ENCODE data around the gene RNF187. TPM values are rescaled to one million over a fixed set of nuclear protein-coding genes. Genes with fewer than 3 reads are reported as not detected.

RNF187 gene
- total and polyA plus RNA-seq, 2 experiments from 2014 or later = 38.8 to 81.9 TPM

DNA sequence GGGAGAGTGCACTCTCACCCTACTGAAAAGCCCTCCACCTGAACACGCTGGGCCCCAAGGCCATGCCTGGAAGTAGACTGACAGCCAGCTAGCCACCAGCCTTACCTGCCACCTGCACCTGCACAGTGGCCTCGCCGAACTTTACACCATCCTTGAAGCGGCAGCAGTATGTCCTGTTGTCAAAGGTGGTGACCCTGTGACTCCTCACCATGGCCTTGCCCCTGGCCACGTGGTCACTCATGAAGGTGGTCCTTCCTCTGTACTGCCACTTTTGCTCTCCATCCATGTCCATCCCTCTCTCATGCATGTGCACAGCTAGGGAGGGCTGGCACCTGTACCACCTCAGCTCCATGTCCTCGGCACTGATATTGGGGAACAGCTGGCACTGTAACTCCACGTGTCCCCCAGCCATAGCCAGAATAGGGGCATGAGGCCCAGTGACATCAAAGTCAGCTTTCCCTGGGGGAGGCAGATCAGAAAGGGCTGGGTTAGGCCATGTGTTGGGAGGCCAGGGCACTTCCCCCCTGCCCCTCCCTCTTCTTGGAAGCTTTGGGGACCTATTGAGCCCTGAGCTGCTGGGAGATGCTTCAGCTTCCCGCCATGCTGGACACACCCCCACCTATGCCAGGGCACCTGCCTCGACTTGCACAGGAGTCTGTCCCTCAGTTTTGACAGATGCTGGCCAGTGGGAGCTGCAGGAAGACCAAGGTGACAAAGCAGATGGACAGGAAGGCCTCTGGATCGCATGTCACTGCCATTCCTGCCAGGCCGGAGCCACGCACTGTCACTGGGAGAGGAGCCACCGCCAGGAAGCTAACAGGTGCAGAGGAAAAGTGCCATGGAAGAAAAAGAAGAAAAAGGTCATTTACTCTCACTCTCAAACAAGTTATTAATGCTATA is 24.6 kb downstream of the RNF187 start:
- WGBS, 2 experiments (ENCODE audit: low coverage in 1 of 2, low lambda C conversion rate in 2 of 2, missing lambda C conversion rate in 2 of 2) = 59 to 72% methylated on average over 13 of the region's 13 CpGs

GRCh38 chr1:228512781-228513198 is 25.6 kb downstream of the RNF187 start:
- DNase-seq = no peak
- 40 to 54% methylated on average over 4 of the region's 4 CpGs for WGBS, 2 experiments (ENCODE audit: low coverage in 1 of 2, low lambda C conversion rate in 2 of 2, missing lambda C conversion rate in 2 of 2)

More for the DNA sequence above, 24.6 kb downstream of the RNF187 start:
- in situ Hi-C loops (cut with MboI) = no loop called here
- H3K9ac ChIP-seq = no peak overlapping the region
- H3K4me1 ChIP-seq (ENCODE audit: insufficient read depth) = no peaks in the 10 kb centered on the region
- no peaks in the 10 kb centered on the region for H3F3A ChIP-seq (ENCODE audit: insufficient read depth)
- TF ChIP-seq EZH2phosphoT487 (IDR thresholded peaks at IDR 0.05; ENCODE audit: insufficient read depth, low read depth) (no peak), EZH2 (IDR thresholded peaks at IDR 0.05; ENCODE audit: insufficient read depth, poor library complexity, severe bottlenecking) (no peak)
- no peaks in the 10 kb centered on the region for H4K20me1 ChIP-seq (ENCODE audit: insufficient read depth)
- no peak for DNase-seq
- no peaks in the 10 kb centered on the region for H3K79me2 ChIP-seq (ENCODE audit: insufficient read depth)
- peaks cover 30% of the 10 kb centered on the region for H3K27me3 ChIP-seq (replicated peaks; ENCODE audit: insufficient read depth)
- no peak overlapping the region for H2AFZ ChIP-seq
- H3K4me3 ChIP-seq = no peak overlapping the region
- no peak overlapping the region for H3K4me2 ChIP-seq (ENCODE audit: unreplicated experiment)
- no peaks in the 10 kb centered on the region for H3K36me3 ChIP-seq (ENCODE audit: low read depth)
- no peaks in the 10 kb centered on the region for H3K9me2 ChIP-seq (ENCODE audit: insufficient read depth)
- no peaks in the 10 kb centered on the region for H3K9me3 ChIP-seq (ENCODE audit: low read depth)
- H3K27ac ChIP-seq = no peak overlapping the region

GRCh38 chr1:228513236-228513900 is 26.2 kb downstream of the RNF187 start:
- 54 to 57% methylated on average over 13 of the region's 14 CpGs for WGBS, 2 experiments (ENCODE audit: low coverage in 1 of 2, low lambda C conversion rate in 2 of 2, missing lambda C conversion rate in 2 of 2)
- H3K9me3 ChIP-seq (ENCODE audit: low read depth) = no peaks in the 10 kb centered on the region
- no peak overlapping the region for H3K9ac ChIP-seq
- no peak overlapping the region for H3K27ac ChIP-seq
- no peak for TF ChIP-seq EZH2phosphoT487 (IDR thresholded peaks at IDR 0.05; ENCODE audit: insufficient read depth, low read depth)
- no peak for TF ChIP-seq EZH2 (IDR thresholded peaks at IDR 0.05; ENCODE audit: insufficient read depth, poor library complexity, severe bottlenecking)
- H3K79me2 ChIP-seq (ENCODE audit: insufficient read depth) = no peaks in the 10 kb centered on the region
- no peak for DNase-seq
- no peak overlapping the region for H3K4me3 ChIP-seq
- H3K36me3 ChIP-seq (ENCODE audit: low read depth) = no peaks in the 10 kb centered on the region
- H4K20me1 ChIP-seq (ENCODE audit: insufficient read depth) = no peaks in the 10 kb centered on the region
- no peak overlapping the region for H2AFZ ChIP-seq
- no peaks in the 10 kb centered on the region for H3K4me1 ChIP-seq (ENCODE audit: insufficient read depth)
- in situ Hi-C loops (cut with MboI) = no loop called here
- H3K9me2 ChIP-seq (ENCODE audit: insufficient read depth) = no peaks in the 10 kb centered on the region
- peaks cover 38% of the 10 kb centered on the region for H3K27me3 ChIP-seq (replicated peaks; ENCODE audit: insufficient read depth)
- no peaks in the 10 kb centered on the region for H3F3A ChIP-seq (ENCODE audit: insufficient read depth)
- H3K4me2 ChIP-seq (ENCODE audit: unreplicated experiment) = no peak overlapping the region

More at GRCh38 chr1:228512781-228513198, 25.6 kb downstream of the RNF187 start:
- no peaks in the 10 kb centered on the region for H3F3A ChIP-seq (ENCODE audit: insufficient read depth)
- no peaks in the 10 kb centered on the region for H4K20me1 ChIP-seq (ENCODE audit: insufficient read depth)
- H3K27me3 ChIP-seq (replicated peaks; ENCODE audit: insufficient read depth) = peaks cover 36% of the 10 kb centered on the region
- TF ChIP-seq EZH2 (IDR thresholded peaks at IDR 0.05; ENCODE audit: insufficient read depth, poor library complexity, severe bottlenecking) (no peak), EZH2phosphoT487 (IDR thresholded peaks at IDR 0.05; ENCODE audit: insufficient read depth, low read depth) (no peak)
- no peaks in the 10 kb centered on the region for H3K9me2 ChIP-seq (ENCODE audit: insufficient read depth)
- H3K4me2 ChIP-seq (ENCODE audit: unreplicated experiment) = no peak overlapping the region
- no peaks in the 10 kb centered on the region for H3K9me3 ChIP-seq (ENCODE audit: low read depth)
- no peak overlapping the region for H3K9ac ChIP-seq
- no peak overlapping the region for H3K27ac ChIP-seq
- in situ Hi-C loops (cut with MboI) = no loop called here
- no peak overlapping the region for H3K4me3 ChIP-seq
- H3K4me1 ChIP-seq (ENCODE audit: insufficient read depth) = no peaks in the 10 kb centered on the region
- no peaks in the 10 kb centered on the region for H3K79me2 ChIP-seq (ENCODE audit: insufficient read depth)
- H3K36me3 ChIP-seq (ENCODE audit: low read depth) = no peaks in the 10 kb centered on the region
- no peak overlapping the region for H2AFZ ChIP-seq

GRCh38 chr1:228514421-228514820 is 27.2 kb downstream of the RNF187 start:
- 54 to 56% methylated on average over 7 of the region's 7 CpGs for WGBS, 2 experiments (ENCODE audit: low coverage in 1 of 2, low lambda C conversion rate in 2 of 2, missing lambda C conversion rate in 2 of 2)
- no peak overlapping the region for H3K9ac ChIP-seq
- TF ChIP-seq EZH2 (IDR thresholded peaks at IDR 0.05; ENCODE audit: insufficient read depth, poor library complexity, severe bottlenecking) (no peak), EZH2phosphoT487 (IDR thresholded peaks at IDR 0.05; ENCODE audit: insufficient read depth, low read depth) (no peak)
- H4K20me1 ChIP-seq (ENCODE audit: insufficient read depth) = no peaks in the 10 kb centered on the region
- in situ Hi-C loops (cut with MboI) = no loop called here
- no peak overlapping the region for H3K4me2 ChIP-seq (ENCODE audit: unreplicated experiment)
- no peaks in the 10 kb centered on the region for H3K79me2 ChIP-seq (ENCODE audit: insufficient read depth)
- H3K9me3 ChIP-seq (ENCODE audit: low read depth) = no peaks in the 10 kb centered on the region
- peaks cover 35% of the 10 kb centered on the region for H3K27me3 ChIP-seq (replicated peaks; ENCODE audit: insufficient read depth)
- no peak overlapping the region for H3K4me3 ChIP-seq
- DNase-seq = no peak
- H3F3A ChIP-seq (ENCODE audit: insufficient read depth) = no peaks in the 10 kb centered on the region
- no peaks in the 10 kb centered on the region for H3K4me1 ChIP-seq (ENCODE audit: insufficient read depth)
- H3K36me3 ChIP-seq (ENCODE audit: low read depth) = no peaks in the 10 kb centered on the region
- no peaks in the 10 kb centered on the region for H3K9me2 ChIP-seq (ENCODE audit: insufficient read depth)
- no peak overlapping the region for H2AFZ ChIP-seq
- H3K27ac ChIP-seq = no peak overlapping the region
